K562 (cell line): ENCODE data around the gene HAPSTR1. TPM values are rescaled to one million over a fixed set of nuclear protein-coding genes. Genes with fewer than 3 reads are reported as not detected.
A peak's percentile ranks its signal among the peaks of the same experiment; 100 is the strongest.

ENCODE experiments used
- CLOCK ChIP-seq: fragments of 250-450 bp; sonication (Bioruptor Pico); IDR thresholded peaks from 2 replicates; pipeline ENCODE4 v1.4.0; 2020; ENCODE audit warnings: mild to moderate bottlenecking, moderate library complexity, borderline replicate concordance
- EHMT2 ChIP-seq: fragments of 450-650 bp; IDR thresholded peaks from 2 replicates; pipeline ENCODE4 v1.6.1; 2018; ENCODE audit warnings: antibody characterized with exemption
- FOS ChIP-seq: IDR thresholded peaks from 3 replicates; pipeline ENCODE4 v1.6.1; 2011; ENCODE audit not compliant: insufficient read length; ENCODE audit errors: extremely low read depth
- HBP1 ChIP-seq: fragments of 450-650 bp; formaldehyde crosslinking; IDR thresholded peaks from 2 replicates; pipeline ENCODE4 v1.4.0; 2022; ENCODE audit warnings: missing genetic modification characterization
- HMG20A ChIP-seq: fragments of 450-650 bp; formaldehyde crosslinking; conservative IDR thresholded peaks from 2 replicates; pipeline ENCODE4 v1.4.0; 2020; ENCODE audit warnings: mild to moderate bottlenecking, mixed read lengths
- HSF4 ChIP-seq: fragments of 250-450 bp; sonication (Bioruptor Pico); IDR thresholded peaks from 2 replicates; pipeline ENCODE4 v2.1.2; 2022; ENCODE audit warnings: mild to moderate bottlenecking, moderate library complexity, borderline replicate concordance
- LARP7 ChIP-seq: fragments of 450-650 bp; IDR thresholded peaks from 2 replicates; pipeline ENCODE4 v1.6.1; 2016
- MXD1 ChIP-seq: fragments of 250-450 bp; sonication (Bioruptor Pico); IDR thresholded peaks from 2 replicates; pipeline ENCODE4 v1.8.0; 2021; ENCODE audit warnings: borderline replicate concordance, mild to moderate bottlenecking, moderate library complexity; ENCODE audit not compliant: poor library complexity, severe bottlenecking
- MXI1 ChIP-seq: IDR thresholded peaks from 2 replicates; pipeline ENCODE4 v1.6.1; 2011; ENCODE audit warnings: low read depth, mild to moderate bottlenecking, improper control_type of control experiment, low read length
- NFE2 ChIP-seq: IDR thresholded peaks from 2 replicates; pipeline ENCODE4 v1.6.1; 2014; ENCODE audit warnings: antibody characterized with exemption, low read depth
- NR2F6 ChIP-seq: fragments of 450-650 bp; formaldehyde crosslinking; IDR thresholded peaks from 2 replicates; pipeline ENCODE4 v1.4.0; 2020; ENCODE audit warnings: mild to moderate bottlenecking
- SETDB1 ChIP-seq: IDR thresholded peaks from one replicate; pipeline ENCODE4 v1.6.1; 2012; ENCODE audit warnings: low read length, control low read depth, inconsistent platforms
- TCF15 ChIP-seq: fragments of 250-450 bp; sonication (Bioruptor Pico); IDR thresholded peaks from 2 replicates; pipeline ENCODE4 v1.8.0; 2022; ENCODE audit warnings: moderate library complexity, mild to moderate bottlenecking, inconsistent platforms
- TFAP4 ChIP-seq: sonication (generic); formaldehyde crosslinking; IDR thresholded peaks from 2 replicates; pipeline ENCODE4 v1.8.0; 2022; ENCODE audit warnings: missing genetic modification reagents, mild to moderate bottlenecking, moderate library complexity, borderline replicate concordance
- ZBED1 ChIP-seq: IDR thresholded peaks from 2 replicates; pipeline ENCODE4 v1.6.1; 2014
- ZBTB7A ChIP-seq: IDR thresholded peaks from 2 replicates; pipeline ENCODE4 v1.6.1; 2011; ENCODE audit warnings: low read depth, mild to moderate bottlenecking, low read length, moderate library complexity, borderline replicate concordance; ENCODE audit not compliant: control insufficient read depth
- ZC3H4 ChIP-seq: sonication (generic); formaldehyde crosslinking; IDR thresholded peaks from 2 replicates; pipeline ENCODE4 v1.9.0; 2021; ENCODE audit warnings: missing genetic modification reagents, borderline replicate concordance
- ZNF583 ChIP-seq: fragments of 250-450 bp; sonication (Bioruptor Pico); IDR thresholded peaks from 2 replicates; pipeline ENCODE4 v1.4.0; 2020
- polyA plus RNA-seq, 8 experiments: library from polyadenylated mRNA; depleted of rRNA in 4 of 8; stranded (reverse) in 5 of 8; unstranded in 3 of 8; fragments of >200 nt; fragmentation: Nextera tagmentation in 2 of 8; fragmentation: Illumina TruSeq in 1 of 8; extraction: Ambion mirVana in 2 of 8; extraction: Trizol in 1 of 8; gene quantifications; 2 replicates each; pipeline versions ENCODE4 v1.2.1 to v1.2.3, GENCODE V29; 2011 to 2014; ENCODE audit warnings: inconsistent platforms in 1 of 8, missing spikeins in 1 of 8
- total RNA-seq, 7 experiments: library from RNA; depleted of rRNA in 6 of 7; stranded (reverse); fragments of >200 nt in 6 of 7; fragmentation: Illumina TruSeq in 2 of 7; extraction: Trizol in 2 of 7; gene quantifications; 2 replicates each; pipeline versions ENCODE4 v1.2.1 to v1.2.3, GENCODE V29; 2011 to 2021; ENCODE audit warnings: low replicate concordance in 1 of 7
- TF ChIP-seq, protein P1 (sequence below): IDR thresholded peaks from 2 replicates; pipeline ENCODE4 v1.6.1; 2012; ENCODE audit warnings: low read depth, low read length, improper control_type of control experiment, borderline replicate concordance
- TF ChIP-seq, protein P2 (sequence below): sonication (generic); formaldehyde crosslinking; IDR thresholded peaks from 2 replicates; pipeline ENCODE4 v1.5.0; 2020; ENCODE audit warnings: missing genetic modification reagents

The HAPSTR1 gene
- total and polyA plus RNA-seq, 9 of the 15 experiments (the other 6 are each of a cell fraction or from before 2014, with no cell fraction given) = 10.8 to 67.9 (median 36.5) TPM

DNA sequence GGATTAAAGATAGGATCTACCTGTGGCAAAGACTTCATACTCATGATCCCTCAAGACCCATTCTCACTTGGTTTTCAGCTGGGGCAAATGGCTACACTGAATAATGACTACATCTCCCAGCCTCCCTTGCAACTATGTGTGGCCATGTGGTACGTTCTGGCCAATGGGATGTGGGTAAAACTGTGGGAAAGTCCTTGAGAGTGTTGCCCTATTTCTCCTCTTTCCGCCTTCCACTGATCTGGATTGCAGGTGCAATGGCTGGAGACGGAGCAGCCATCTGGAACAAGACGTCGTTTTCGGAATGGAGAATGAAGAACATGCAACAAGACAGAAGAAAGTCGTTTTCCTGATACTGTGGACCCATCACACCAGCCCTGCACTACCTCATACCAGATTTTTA, 48.5 kb downstream of the HAPSTR1 start (continued):
- TF ChIP-seq HBP1 (CRISPR knock-in tag) (no peak), HMG20A (no peak), HSF4 (no peak), MXI1 (no peak), EHMT2 (no peak), TCF15 (no peak), FOS (peak; percentile 54), ZBTB7A (no peak), ZBED1 (no peak), TFAP4 (CRISPR knock-in tag) (0 out of 2 replicates have a peak, but pooled peaks have one; percentile 17), NFE2 (no peak), LARP7 (no peak), ZNF583 (CRISPR knock-in tag) (no peak), ZC3H4 (CRISPR knock-in tag) (no peak), MXD1 (CRISPR knock-in tag) (no peak), NR2F6 (CRISPR knock-in tag) (no peak), SETDB1 (no peak), CLOCK (CRISPR knock-in tag) (no peak)
- TF ChIP-seq, protein P1, sequence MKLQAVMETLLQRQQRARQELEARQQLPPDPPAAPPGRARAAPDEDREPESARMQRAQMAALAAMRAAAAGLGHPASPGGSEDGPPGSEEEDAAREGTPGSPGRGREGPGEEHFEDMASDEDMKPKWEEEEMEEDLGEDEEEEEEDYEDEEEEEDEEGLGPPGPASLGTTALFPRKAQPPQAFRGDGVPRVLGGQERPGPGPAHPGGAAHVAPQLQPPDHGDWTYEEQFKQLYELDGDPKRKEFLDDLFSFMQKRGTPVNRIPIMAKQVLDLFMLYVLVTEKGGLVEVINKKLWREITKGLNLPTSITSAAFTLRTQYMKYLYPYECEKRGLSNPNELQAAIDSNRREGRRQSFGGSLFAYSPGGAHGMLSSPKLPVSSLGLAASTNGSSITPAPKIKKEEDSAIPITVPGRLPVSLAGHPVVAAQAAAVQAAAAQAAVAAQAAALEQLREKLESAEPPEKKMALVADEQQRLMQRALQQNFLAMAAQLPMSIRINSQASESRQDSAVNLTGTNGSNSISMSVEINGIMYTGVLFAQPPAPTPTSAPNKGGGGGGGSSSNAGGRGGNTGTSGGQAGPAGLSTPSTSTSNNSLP = no peak
- TF ChIP-seq, protein P2, sequence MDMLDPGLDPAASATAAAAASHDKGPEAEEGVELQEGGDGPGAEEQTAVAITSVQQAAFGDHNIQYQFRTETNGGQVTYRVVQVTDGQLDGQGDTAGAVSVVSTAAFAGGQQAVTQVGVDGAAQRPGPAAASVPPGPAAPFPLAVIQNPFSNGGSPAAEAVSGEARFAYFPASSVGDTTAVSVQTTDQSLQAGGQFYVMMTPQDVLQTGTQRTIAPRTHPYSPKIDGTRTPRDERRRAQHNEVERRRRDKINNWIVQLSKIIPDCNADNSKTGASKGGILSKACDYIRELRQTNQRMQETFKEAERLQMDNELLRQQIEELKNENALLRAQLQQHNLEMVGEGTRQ (CRISPR knock-in tag) = peak; percentile 98
